ENCODE results near the gene HACD3. TPM values are rescaled to one million over a fixed set of nuclear protein-coding genes. Genes with fewer than 3 reads are reported as not detected.

Gene HACD3
- total RNA-seq, 1 experiment from 2014 or later = 71.6 TPM

DNA sequence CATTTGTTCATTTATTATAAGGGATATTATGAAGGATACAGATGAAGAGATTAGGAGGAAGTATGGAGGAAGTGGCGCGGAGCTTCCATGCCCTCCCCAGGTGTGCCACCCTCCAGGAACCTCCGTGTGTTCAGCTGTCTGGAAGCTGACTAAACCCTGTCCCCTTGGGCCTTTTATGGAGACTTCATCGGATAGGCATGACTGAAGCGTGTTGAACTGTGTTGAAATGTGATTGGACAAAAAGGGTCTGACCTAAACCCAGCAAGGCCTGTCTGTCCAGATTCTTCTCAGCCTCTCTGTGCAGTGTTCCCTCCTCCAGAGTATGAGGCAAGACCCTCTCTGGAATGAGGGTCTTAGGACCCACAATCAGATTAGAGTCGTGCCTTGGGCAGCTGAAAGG lies 31.7 kb downstream of the HACD3 start:
- H3K4me3 ChIP-seq = no peak overlapping the region
- H2AFZ ChIP-seq = no peak overlapping the region
- no peak for DNase-seq
- no peak for TF ChIP-seq EZH2 (IDR thresholded peaks at IDR 0.05; ENCODE audit: low read depth)
- TF ChIP-seq, protein P1, sequence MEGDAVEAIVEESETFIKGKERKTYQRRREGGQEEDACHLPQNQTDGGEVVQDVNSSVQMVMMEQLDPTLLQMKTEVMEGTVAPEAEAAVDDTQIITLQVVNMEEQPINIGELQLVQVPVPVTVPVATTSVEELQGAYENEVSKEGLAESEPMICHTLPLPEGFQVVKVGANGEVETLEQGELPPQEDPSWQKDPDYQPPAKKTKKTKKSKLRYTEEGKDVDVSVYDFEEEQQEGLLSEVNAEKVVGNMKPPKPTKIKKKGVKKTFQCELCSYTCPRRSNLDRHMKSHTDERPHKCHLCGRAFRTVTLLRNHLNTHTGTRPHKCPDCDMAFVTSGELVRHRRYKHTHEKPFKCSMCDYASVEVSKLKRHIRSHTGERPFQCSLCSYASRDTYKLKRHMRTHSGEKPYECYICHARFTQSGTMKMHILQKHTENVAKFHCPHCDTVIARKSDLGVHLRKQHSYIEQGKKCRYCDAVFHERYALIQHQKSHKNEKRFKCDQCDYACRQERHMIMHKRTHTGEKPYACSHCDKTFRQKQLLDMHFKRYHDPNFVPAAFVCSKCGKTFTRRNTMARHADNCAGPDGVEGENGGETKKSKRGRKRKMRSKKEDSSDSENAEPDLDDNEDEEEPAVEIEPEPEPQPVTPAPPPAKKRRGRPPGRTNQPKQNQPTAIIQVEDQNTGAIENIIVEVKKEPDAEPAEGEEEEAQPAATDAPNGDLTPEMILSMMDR (conservative IDR thresholded peaks at IDR 0.05) = no peak
- no peaks in the 10 kb centered on the region for H3K4me1 ChIP-seq (replicated peaks; ENCODE audit: insufficient read depth)
- H3K36me3 ChIP-seq (ENCODE audit: low read depth) = no peaks in the 10 kb centered on the region; the same call in 1 of the 2 replicates
- no peaks in the 10 kb centered on the region for H3K9me2 ChIP-seq (ENCODE audit: insufficient read depth)
- BruUV-seq (replicated peaks) = no TSS peak
- POLR2A ChIA-PET (ENCODE audit: unreplicated experiment) = no interaction called here
- no peak overlapping the region for H3K4me2 ChIP-seq
- intact Hi-C loops (cut with micrococcal nuclease; ENCODE audit: unreplicated experiment) = no loop called here
- CTCF ChIA-PET = no interaction called here
- H4K20me1 ChIP-seq (ENCODE audit: insufficient read depth) = no peaks in the 10 kb centered on the region
- no peak overlapping the region for H3K27ac ChIP-seq
- no peaks in the 10 kb centered on the region for H3K27me3 ChIP-seq (ENCODE audit: insufficient read depth, low read depth)
- H3K9me3 ChIP-seq (ENCODE audit: insufficient read depth, low read depth) = no peaks in the 10 kb centered on the region
- H3F3A ChIP-seq (ENCODE audit: insufficient read depth, low read depth) = no peaks in the 10 kb centered on the region
- H3K79me2 ChIP-seq (ENCODE audit: low read depth) = no peaks in the 10 kb centered on the region

DNA sequence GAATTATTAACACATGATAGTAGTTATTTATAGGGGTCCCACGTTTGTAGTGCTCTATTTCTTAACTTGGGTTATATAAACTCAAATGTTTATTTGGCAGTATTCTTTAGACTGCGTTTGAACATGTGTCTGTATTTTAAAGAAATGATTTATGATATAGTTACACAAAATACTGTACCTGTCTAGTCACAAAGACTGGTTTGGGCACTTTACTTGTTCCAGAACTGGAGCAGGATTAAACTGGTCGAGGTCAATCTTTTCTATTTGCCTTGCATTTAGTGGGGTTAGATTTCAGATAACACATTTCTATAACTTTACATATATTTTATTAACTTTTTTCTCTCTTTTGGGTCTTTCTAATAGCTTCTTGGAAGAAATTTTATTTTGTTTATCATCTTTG lies 39.5 kb downstream of the HACD3 start:
- ChIA-PET POLR2A (ENCODE audit: unreplicated experiment) (no interaction called here), CTCF (no interaction called here)
- intact Hi-C loops (cut with micrococcal nuclease; ENCODE audit: unreplicated experiment) = loop anchor here (10.0 kb wide), 1 partner anchor 65 kb away; no protein-coding TSS in a partner anchor
- Histone ChIP-seq H3K36me3 (ENCODE audit: low read depth) (0 out of 2 replicates have a peak, but pooled peaks cover 5% of the 10 kb centered on the region), H2AFZ (no peak overlapping the region), H3F3A (ENCODE audit: insufficient read depth, low read depth) (no peaks in the 10 kb centered on the region), H3K27ac (no peak overlapping the region), H3K4me1 (replicated peaks; ENCODE audit: insufficient read depth) (no peaks in the 10 kb centered on the region), H3K4me3 (no peak overlapping the region), H3K9me2 (ENCODE audit: insufficient read depth) (no peaks in the 10 kb centered on the region), H3K79me2 (ENCODE audit: low read depth) (no peaks in the 10 kb centered on the region), H3K4me2 (no peak overlapping the region), H4K20me1 (ENCODE audit: insufficient read depth) (no peaks in the 10 kb centered on the region), H3K9me3 (ENCODE audit: insufficient read depth, low read depth) (no peaks in the 10 kb centered on the region), H3K27me3 (ENCODE audit: insufficient read depth, low read depth) (no peaks in the 10 kb centered on the region)
- no peak for DNase-seq
- no TSS peak for BruUV-seq (replicated peaks)
- TF ChIP-seq, protein P1 (conservative IDR thresholded peaks at IDR 0.05) = no peak
- no peak for TF ChIP-seq EZH2 (IDR thresholded peaks at IDR 0.05; ENCODE audit: low read depth)

DNA sequence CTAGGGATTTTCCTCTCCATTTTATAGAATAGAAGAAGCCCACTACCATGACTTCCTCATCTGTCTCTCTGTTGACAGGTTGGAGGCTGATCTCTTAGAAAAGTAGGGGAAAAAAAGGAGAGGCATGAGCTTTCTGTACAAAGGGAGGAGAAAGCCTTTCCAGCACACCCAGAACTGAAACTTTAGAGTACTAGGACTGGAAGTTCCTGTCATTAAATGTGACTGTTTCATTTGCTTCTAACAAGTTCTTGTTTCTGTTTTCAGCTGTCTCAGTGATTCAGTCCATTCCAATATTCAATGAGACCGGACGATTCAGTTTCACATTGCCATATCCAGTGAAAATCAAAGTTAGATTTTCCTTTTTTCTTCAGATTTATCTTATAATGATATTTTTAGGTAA lies 41.7 kb downstream of the HACD3 start:
- no peaks in the 10 kb centered on the region for H3K9me3 ChIP-seq (ENCODE audit: insufficient read depth, low read depth)
- H3K36me3 ChIP-seq (ENCODE audit: low read depth) = 0 out of 2 replicates have a peak, but pooled peaks cover 5% of the 10 kb centered on the region
- H3K27me3 ChIP-seq (ENCODE audit: insufficient read depth, low read depth) = no peaks in the 10 kb centered on the region
- H4K20me1 ChIP-seq (ENCODE audit: insufficient read depth) = no peaks in the 10 kb centered on the region
- H3K4me3 ChIP-seq = no peak overlapping the region
- H3K27ac ChIP-seq = no peak overlapping the region
- no peak overlapping the region for H3K4me2 ChIP-seq
- H3K9me2 ChIP-seq (ENCODE audit: insufficient read depth) = no peaks in the 10 kb centered on the region
- H3K4me1 ChIP-seq (replicated peaks; ENCODE audit: insufficient read depth) = no peaks in the 10 kb centered on the region
- no peaks in the 10 kb centered on the region for H3K79me2 ChIP-seq (ENCODE audit: low read depth)
- H2AFZ ChIP-seq = no peak overlapping the region
- intact Hi-C loops (cut with micrococcal nuclease; ENCODE audit: unreplicated experiment) = loop anchor here (10.0 kb wide), 1 partner anchor 67 kb away; no protein-coding TSS in a partner anchor
- no TSS peak for BruUV-seq (replicated peaks)
- CTCF ChIA-PET = no interaction called here
- POLR2A ChIA-PET (ENCODE audit: unreplicated experiment) = no interaction called here
- TF ChIP-seq EZH2 (IDR thresholded peaks at IDR 0.05; ENCODE audit: low read depth) = no peak
- TF ChIP-seq, protein P1 (conservative IDR thresholded peaks at IDR 0.05) = no peak
- peaks cover 7% of the 10 kb centered on the region; the same call in 1 of the 2 replicates for H3F3A ChIP-seq (ENCODE audit: insufficient read depth, low read depth)
- DNase-seq = no peak

Measured in PC-9 (cell line).